NCI-H69 (cell line): Measurements from ENCODE around the gene TRPM3.

Experiments used
- DNase-seq: peaks from one replicate; lab custom pipeline; 2025; lab: John Stamatoyannopoulos, UW

The TRPM3 gene

DNA sequence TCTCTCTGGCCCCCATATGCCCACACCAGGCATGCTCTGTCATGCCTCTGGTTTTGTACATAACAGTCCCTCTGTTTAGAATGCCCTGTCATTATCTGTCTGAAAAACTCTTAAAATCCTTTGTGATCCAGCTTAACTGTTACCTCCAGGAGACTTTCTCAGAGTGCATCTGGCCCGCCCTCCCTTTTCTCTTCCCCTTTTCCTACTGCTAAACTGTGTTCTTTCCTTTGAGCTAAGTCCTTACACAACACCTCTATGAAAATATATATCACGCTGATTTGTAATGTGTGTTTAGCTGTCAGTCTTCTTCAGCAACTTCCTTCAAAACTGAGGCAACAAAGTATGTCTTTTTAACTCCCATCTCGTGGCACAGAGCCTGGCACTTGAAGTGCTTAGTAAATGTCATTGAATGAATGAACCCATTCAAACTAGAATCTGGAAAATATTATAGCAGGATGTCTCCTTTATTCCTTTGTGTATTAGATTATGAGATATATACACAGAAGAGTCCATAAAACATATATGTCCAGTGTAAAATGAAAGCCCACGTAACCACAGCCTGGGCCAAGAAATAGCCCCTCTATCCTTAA, 540.7 kb downstream of the TRPM3 start:
- no peak for DNase-seq

DNA sequence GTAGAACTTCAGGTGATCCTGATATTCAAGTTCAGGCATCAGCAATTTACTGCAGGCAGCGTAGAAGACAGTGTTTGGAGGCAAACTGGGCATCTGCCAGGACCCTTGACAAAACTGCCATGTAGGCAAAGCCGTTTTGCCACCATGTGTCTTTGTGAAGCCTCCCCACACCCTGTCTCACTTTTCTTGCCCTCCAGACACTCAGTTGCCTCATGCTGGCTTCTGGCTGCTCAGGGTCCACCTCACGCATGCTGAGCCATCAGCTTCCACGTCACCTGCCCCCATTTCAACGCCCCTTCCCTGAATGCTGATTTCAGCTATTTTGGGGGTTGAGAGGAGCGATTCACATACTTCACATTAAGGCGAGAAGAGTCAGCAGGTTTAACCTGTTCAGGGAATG, 541.7 kb downstream of the TRPM3 start:
- no peak for DNase-seq

- peak; percentile 18 for DNase-seq
Measured at GRCh38 chr9:70578720-70579119, 542.7 kb downstream of the TRPM3 start.

DNA sequence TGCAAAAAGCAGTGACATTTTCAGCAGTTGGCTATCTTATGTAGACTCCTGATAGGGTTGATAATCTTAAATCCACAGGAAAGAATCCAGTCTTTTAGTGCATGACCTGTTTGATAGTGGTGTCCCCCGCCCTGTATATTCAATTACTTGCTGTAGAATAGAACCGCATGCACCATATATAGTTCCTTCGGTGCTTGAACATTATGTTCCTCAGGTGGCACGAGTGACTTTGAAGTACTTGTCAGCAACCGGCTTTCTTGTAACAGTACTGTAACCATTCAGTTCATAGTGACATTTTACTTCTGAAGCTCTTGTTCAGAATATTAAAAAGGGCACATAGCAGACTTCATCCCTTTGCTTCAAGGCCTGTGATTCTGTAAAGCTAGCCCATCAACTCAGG, 543.8 kb downstream of the TRPM3 start:
- DNase-seq, result no peak

- DNase-seq, result no peak
Measured at GRCh38 chr9:70576116-70576515, 545.3 kb downstream of the TRPM3 start.

- no peak for DNase-seq
Measured at GRCh38 chr9:70574151-70574837, 547.1 kb downstream of the TRPM3 start.

GRCh38 chr9:70573308-70573707, 548.1 kb downstream of the TRPM3 start:
- no peak for DNase-seq

GRCh38 chr9:70571258-70571657, 550.2 kb downstream of the TRPM3 start:
- no peak for DNase-seq

GRCh38 chr9:70569791-70570190, 551.6 kb downstream of the TRPM3 start:
- DNase-seq, result no peak

GRCh38 chr9:70569070-70569772, 552.2 kb downstream of the TRPM3 start:
- DNase-seq, result no peak

GRCh38 chr9:70567511-70567910, 553.9 kb downstream of the TRPM3 start:
- no peak for DNase-seq

- DNase-seq, result peak; percentile 12
Measured at GRCh38 chr9:70566751-70567150, 554.7 kb downstream of the TRPM3 start.

DNA sequence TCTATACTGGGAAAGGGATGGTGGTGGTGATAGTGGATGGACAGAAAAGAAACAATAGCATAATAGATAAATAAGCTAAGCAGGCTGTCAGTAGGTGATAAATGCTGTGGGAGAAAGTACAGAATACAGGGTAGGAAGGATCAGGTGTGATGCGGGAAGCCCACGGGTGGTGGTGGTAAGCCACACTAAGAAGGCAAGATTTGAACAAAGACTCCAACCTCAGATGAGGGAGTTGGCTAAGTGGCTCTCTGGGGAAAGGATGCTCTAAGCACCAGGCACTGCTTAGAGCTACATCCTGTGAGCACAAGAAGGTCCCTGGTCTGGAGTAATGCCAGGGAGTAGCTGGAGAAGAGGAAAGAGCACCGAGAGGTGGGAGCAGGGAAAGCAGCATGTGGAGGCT, 555.4 kb downstream of the TRPM3 start:
- DNase-seq, result peak; percentile 8

DNA sequence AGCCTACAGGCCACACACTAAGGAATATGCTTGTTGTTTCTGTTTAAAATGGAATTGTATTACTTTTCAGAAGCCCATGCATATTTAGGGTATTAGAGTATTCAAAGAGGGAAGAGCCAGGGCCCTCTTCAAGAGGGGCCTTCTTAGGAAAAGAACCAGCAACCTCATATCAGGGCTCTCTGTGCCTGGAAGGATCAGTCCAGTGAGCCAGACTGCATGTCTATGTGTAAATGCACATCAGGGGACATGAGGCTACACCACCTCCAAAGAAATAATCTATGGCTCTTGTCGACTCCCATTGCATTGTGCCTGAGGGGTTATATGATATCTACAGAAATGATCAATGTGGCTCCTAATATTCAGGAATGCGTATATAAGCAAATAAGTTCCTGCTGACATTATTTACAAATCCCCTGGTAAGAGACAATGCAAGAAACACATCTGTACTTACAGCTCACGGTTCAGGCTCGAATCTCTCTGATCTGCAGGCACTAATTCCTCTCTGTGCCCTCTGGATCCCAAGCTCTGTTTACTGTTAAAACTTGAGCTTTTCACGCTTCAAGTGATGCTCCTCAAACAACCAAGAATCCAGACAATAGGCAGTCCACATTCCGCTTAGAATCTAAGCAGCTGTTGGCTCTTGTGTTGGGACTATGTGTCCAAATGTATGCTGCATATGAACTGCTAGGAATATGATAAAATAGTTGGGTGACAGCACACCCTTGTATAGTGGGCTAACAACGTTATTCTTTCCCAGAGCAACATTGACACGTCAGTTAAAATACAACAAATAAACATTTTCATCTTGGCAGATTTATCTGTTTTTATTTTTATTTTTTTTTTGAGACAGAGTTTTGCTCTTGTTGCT, 556.7 kb downstream of the TRPM3 start:
- DNase-seq, result peak; percentile 89

DNA sequence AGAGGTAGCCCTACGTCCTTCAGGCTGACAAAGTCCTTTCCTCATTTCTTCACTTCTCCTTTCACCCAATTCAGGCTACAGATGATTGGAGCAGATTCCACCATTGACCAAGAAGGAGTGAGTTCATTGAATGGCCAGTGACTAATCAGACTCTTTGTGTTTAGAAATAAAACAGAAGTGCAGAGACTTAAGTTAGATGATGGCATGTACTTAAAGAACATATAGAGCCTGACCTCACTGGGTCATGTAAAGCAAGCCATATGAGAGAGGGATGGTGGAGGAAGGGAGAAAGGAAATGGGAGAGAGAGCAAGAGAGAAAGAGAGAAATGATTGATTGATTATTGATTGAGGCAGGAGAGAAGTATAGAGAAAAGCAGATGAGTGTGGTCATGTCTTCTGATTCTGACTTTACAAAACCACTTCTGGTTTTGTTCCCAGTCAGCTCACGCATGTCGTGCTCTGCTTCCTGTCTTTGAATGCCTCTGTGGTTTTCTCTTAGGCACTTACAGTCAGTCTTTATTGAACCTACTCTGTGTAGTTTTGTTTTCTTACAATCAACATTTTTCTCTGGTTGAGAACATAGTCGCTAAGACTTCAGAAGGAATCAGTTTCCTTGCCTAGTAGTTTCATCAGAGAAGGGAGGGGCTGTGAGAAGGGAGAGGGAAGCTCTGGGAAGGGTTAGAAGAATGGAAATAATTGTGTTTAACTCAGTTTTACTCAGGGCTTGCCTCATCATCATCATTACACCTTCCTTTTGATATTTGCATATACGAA, 557.8 kb downstream of the TRPM3 start:
- no peak for DNase-seq

DNA sequence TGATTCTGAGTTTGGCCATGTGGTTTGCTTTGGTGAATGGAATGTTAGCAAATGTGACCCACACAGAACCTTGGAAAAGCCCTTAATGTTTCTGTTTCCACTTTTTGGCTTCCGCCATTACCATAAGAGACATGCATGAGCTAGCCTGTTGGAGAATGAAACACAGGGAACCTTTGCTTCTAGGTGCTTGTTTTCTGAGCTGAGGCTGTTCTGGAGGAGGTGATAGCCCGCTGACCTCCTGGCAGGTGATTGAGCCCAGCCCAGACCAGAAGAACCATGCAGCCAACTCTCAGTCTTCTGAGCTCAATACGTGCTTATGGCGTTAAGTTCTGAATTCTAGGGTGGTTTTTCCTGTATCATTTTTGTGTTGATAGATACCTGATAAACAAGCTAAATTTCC, 558.4 kb downstream of the TRPM3 start:
- no peak for DNase-seq

DNA sequence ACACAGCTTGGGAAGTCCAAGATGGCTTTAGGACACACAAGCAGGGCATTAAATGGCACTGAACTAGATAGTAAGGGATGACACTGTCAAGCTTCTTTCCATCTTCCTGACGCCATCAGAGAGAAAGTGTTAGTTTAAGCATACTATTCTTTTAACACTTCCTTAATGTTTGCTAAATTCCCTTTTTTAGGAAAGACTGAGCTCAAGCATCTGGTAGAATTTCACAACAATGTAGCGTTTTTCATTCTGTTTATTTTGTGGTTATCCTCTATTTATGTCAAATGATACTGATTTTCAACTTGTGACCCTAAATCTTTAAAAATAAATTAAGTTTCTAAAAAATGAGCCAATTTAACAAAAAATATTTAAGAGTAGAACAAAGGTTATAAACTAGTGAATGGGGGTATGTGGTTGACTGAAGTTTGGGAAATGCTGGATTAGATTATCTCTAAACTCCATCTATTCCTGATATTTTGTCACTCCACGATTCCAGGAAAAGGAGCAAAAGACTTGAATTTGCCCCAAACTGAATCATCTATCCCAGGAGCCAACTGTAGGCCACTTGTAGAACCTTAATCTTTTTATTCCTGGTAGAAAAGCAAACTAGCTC, 559.5 kb downstream of the TRPM3 start:
- no peak for DNase-seq

- no peak for DNase-seq
Measured at GRCh38 chr9:70561111-70561510, 560.3 kb downstream of the TRPM3 start.

DNA sequence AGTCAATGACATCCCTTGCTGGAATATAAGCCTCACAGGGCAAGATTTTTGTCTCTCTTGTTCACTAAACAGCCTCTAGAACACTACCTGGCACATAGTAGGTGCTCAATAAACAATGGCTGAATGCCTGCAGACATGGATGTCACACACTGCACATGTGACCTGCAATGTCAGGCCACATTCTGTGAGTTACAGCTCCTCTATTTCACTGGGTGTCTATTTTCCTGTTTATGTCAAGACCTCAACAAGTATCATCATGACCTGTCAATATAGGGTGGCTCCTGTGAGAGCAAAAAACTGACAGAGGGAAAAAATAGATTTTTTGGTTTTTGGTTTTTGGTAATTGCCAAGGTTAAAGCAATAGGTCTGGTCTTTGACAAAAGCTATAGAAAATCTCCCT, 562.3 kb downstream of the TRPM3 start:
- DNase-seq, result no peak

DNA sequence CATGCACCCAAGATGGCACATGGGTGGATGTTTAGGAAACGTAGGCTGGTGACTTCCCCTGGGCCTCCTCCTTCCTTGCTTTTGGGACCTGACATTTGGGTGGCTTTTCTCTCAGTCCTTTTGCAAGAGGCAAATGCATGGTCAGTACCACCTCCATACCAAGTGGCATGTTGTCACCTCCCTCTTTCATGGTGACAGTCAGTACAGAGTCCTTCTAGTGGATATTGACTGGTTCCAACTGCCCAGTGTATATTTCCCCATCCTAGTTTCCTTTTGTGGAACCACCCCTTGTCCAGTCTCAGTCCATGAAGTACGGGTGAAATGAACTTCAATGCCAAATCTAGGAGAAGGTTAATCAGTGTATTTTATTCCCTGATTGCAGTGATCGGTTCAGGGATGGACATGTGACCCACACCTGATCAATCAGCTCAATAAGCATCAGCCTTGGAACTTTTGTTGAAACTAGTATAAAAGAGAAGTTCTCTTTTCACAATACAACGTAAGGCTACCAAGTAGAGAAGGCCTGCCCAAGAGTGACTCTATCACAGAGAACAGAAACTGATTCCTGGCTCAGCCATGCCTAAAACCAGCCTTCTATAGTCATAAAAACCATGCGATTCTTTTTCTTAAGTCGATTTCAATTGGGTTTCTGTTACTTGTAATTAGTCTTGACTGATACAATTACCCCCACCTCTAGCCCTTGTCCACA, 563.6 kb downstream of the TRPM3 start:
- no peak for DNase-seq

GRCh38 chr9:70556771-70557170, 564.6 kb downstream of the TRPM3 start:
- DNase-seq, result no peak
